Osteoblast (primary cell): ENCODE data around the gene SLC22A7. TPM values are rescaled to one million over a fixed set of nuclear protein-coding genes. Genes with fewer than 3 reads are reported as not detected.

Experiments used
- DNase-seq: peaks from one replicate; pipeline ENCODE4 v3.0.0; 2011; ENCODE audit warnings: low spot score, mixed read lengths; ENCODE audit not compliant: insufficient read length; ENCODE audit errors: missing footprints
- H2AFZ ChIP-seq: 2 replicates; pipeline ENCODE4 v1.6.0; 2011; ENCODE audit warnings: mild to moderate bottlenecking, low read length
- H3K27ac ChIP-seq: 2 replicates; pipeline ENCODE4 v1.5.1; 2011; ENCODE audit warnings: mild to moderate bottlenecking, low read depth, low read length, moderate library complexity
- H3K27me3 ChIP-seq: 2 replicates; pipeline ENCODE4 v1.6.0; 2012; ENCODE audit warnings: mild to moderate bottlenecking, control low read depth, inconsistent platforms, low read length, moderate library complexity; ENCODE audit not compliant: insufficient read depth
- H3K36me3 ChIP-seq: 2 replicates; pipeline ENCODE4 v1.5.1; 2011; ENCODE audit warnings: mild to moderate bottlenecking, low read length, control low read depth, moderate library complexity; ENCODE audit not compliant: insufficient read depth
- H3K4me1 ChIP-seq: 2 replicates; pipeline ENCODE4 v1.5.1; 2011; ENCODE audit warnings: mild to moderate bottlenecking, low read length, control low read depth, moderate library complexity; ENCODE audit not compliant: insufficient read depth
- H3K4me2 ChIP-seq: 2 replicates; pipeline ENCODE4 v1.6.0; 2011; ENCODE audit warnings: mild to moderate bottlenecking, low read length; ENCODE audit not compliant: insufficient read depth
- H3K4me3 ChIP-seq: fragments of 200-600 bp; sonication (generic); 3 replicates; pipeline ENCODE4 v1.5.1; 2012; ENCODE audit warnings: mild to moderate bottlenecking, low read length, inconsistent platforms; ENCODE audit not compliant: insufficient read depth
- H3K79me2 ChIP-seq: 2 replicates; pipeline ENCODE4 v1.6.0; 2012; ENCODE audit warnings: mild to moderate bottlenecking, low read length, control low read depth, inconsistent platforms; ENCODE audit not compliant: insufficient read depth
- H3K9me3 ChIP-seq: 2 replicates; pipeline ENCODE4 v1.5.1; 2011; ENCODE audit warnings: low read depth, low read length, control low read depth
- H4K20me1 ChIP-seq: 2 replicates; pipeline ENCODE4 v1.6.0; 2012; ENCODE audit warnings: mild to moderate bottlenecking, low read length, control low read depth; ENCODE audit not compliant: insufficient read depth
- total RNA-seq: library from RNA; depleted of rRNA; stranded (reverse); fragments of >200 nt; gene quantifications from 2 replicates; pipeline ENCODE4 v1.2.3, GENCODE V29; 2012
- TF ChIP-seq, protein P1 (sequence below): IDR thresholded peaks from 2 replicates; pipeline ENCODE4 v1.5.1; 2011; ENCODE audit warnings: mild to moderate bottlenecking, low read depth, low read length, moderate library complexity; ENCODE audit errors: extremely low read depth

The SLC22A7 gene
- total RNA-seq, 1 donor = not detected

- Histone ChIP-seq H3K4me1 (peaks cover under 1% of the 10 kb centered on the region), H4K20me1 (no peaks in the 10 kb centered on the region), H3K4me3 (no peak overlapping the region), H2AFZ (no peak overlapping the region), H3K27me3 (peaks cover 9% of the 10 kb centered on the region), H3K4me2 (no peak overlapping the region), H3K27ac (no peak overlapping the region), H3K79me2 (no peaks in the 10 kb centered on the region), H3K9me3 (no peaks in the 10 kb centered on the region), H3K36me3 (no peaks in the 10 kb centered on the region)
- TF ChIP-seq, protein P1, sequence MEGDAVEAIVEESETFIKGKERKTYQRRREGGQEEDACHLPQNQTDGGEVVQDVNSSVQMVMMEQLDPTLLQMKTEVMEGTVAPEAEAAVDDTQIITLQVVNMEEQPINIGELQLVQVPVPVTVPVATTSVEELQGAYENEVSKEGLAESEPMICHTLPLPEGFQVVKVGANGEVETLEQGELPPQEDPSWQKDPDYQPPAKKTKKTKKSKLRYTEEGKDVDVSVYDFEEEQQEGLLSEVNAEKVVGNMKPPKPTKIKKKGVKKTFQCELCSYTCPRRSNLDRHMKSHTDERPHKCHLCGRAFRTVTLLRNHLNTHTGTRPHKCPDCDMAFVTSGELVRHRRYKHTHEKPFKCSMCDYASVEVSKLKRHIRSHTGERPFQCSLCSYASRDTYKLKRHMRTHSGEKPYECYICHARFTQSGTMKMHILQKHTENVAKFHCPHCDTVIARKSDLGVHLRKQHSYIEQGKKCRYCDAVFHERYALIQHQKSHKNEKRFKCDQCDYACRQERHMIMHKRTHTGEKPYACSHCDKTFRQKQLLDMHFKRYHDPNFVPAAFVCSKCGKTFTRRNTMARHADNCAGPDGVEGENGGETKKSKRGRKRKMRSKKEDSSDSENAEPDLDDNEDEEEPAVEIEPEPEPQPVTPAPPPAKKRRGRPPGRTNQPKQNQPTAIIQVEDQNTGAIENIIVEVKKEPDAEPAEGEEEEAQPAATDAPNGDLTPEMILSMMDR = no peak
- DNase-seq = no peak
Measured at GRCh38 chr6:43292341-43292740, 5.7 kb upstream of the SLC22A7 start.

DNA sequence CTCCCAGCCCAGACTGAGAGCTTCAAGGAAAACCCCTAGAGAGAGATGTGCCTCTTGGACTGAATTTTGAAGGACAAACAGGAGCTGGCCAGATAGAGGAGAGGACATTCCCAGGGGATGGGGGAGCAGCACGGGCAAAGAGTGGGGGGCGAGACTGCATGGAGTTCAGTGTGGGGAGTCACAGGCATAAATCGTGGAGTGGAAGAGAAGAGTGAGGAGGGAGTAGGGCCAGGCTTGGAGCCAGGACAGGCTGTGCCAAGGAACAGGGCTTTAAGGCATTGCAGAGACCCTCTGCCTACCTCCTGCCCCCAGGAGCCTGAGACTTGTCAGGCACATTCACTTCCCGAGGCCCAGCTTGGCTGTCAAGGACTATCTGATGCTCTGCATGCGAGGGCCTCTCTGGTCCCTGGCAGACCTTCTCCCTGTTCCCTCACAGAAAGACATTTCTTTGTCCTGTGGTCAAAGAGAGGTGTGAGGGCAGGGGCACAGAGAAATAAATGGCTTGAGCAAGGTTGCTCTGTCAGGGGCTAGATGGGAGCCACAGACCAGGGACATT is 5.2 kb upstream of the SLC22A7 start:
- TF ChIP-seq, protein P1 = no peak
- H3K4me3 ChIP-seq = no peak overlapping the region
- DNase-seq = no peak
- H3K4me2 ChIP-seq = no peak overlapping the region
- no peaks in the 10 kb centered on the region for H4K20me1 ChIP-seq
- no peaks in the 10 kb centered on the region for H3K4me1 ChIP-seq
- H2AFZ ChIP-seq = no peak overlapping the region
- H3K9me3 ChIP-seq = no peaks in the 10 kb centered on the region
- H3K27me3 ChIP-seq = peaks cover 9% of the 10 kb centered on the region
- H3K79me2 ChIP-seq = no peaks in the 10 kb centered on the region
- no peak overlapping the region for H3K27ac ChIP-seq
- no peaks in the 10 kb centered on the region for H3K36me3 ChIP-seq

GRCh38 chr6:43293698-43294097 is 4.4 kb upstream of the SLC22A7 start:
- no peak overlapping the region for H3K4me3 ChIP-seq
- H3K9me3 ChIP-seq = no peaks in the 10 kb centered on the region
- no peaks in the 10 kb centered on the region for H4K20me1 ChIP-seq
- no peaks in the 10 kb centered on the region for H3K79me2 ChIP-seq
- H3K4me2 ChIP-seq = no peak overlapping the region
- TF ChIP-seq, protein P1 = no peak
- peaks cover 16% of the 10 kb centered on the region for H3K27me3 ChIP-seq
- H3K4me1 ChIP-seq = no peaks in the 10 kb centered on the region
- no peak for DNase-seq
- H3K36me3 ChIP-seq = no peaks in the 10 kb centered on the region
- H2AFZ ChIP-seq = no peak overlapping the region
- H3K27ac ChIP-seq = no peak overlapping the region

DNA sequence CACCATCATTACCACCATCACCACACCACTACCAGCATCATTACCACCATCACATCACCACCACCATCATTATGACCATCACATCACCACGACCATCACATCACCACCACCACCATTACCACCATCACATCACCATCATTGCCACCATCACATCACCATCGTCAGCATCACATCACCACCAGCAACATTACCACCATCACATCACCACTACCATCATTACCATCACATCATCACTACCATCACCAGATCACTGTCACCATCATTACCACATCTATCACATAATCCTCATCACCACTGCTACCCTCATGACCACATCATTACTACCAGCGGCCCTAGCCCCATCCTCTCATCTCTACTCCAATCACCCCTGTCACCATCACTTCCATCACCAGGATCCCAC is 3.5 kb upstream of the SLC22A7 start:
- H3K79me2 ChIP-seq = no peaks in the 10 kb centered on the region
- no peak overlapping the region for H2AFZ ChIP-seq
- H4K20me1 ChIP-seq = no peaks in the 10 kb centered on the region
- H3K27me3 ChIP-seq = peaks cover 24% of the 10 kb centered on the region
- H3K4me3 ChIP-seq = no peak overlapping the region
- TF ChIP-seq, protein P1 = no peak
- no peak overlapping the region for H3K4me2 ChIP-seq
- no peaks in the 10 kb centered on the region for H3K4me1 ChIP-seq
- H3K9me3 ChIP-seq = no peaks in the 10 kb centered on the region
- no peak for DNase-seq
- no peaks in the 10 kb centered on the region for H3K36me3 ChIP-seq
- H3K27ac ChIP-seq = no peak overlapping the region
